ENCODE results near the gene KRTAP10-2.
"Not testable (repeated sequence)": the region's sequence is repeated elsewhere in the genome, so short reads cannot be mapped to it uniquely, and the experiment has no call there.

KRTAP10-2 gene

DNA sequence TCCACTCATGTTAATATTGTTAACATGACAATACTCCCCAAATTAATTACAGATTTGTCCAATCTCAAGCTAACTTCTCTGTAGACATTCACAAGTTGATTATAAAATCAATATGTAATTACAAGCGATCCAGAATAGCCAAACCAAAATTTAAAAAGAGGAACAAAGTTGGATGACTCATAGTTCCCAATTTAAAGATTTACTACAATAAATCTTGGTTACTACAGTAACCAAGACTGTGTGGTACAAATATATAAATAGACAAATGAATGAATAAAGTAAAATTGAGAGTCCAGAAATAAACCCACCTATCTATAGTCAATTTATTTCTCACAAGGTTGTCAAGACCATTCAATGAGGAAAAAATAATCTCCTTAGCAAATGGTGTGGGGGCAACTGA, 15.1 kb upstream of the KRTAP10-2 start:
- no peak for DNase-seq

DNA sequence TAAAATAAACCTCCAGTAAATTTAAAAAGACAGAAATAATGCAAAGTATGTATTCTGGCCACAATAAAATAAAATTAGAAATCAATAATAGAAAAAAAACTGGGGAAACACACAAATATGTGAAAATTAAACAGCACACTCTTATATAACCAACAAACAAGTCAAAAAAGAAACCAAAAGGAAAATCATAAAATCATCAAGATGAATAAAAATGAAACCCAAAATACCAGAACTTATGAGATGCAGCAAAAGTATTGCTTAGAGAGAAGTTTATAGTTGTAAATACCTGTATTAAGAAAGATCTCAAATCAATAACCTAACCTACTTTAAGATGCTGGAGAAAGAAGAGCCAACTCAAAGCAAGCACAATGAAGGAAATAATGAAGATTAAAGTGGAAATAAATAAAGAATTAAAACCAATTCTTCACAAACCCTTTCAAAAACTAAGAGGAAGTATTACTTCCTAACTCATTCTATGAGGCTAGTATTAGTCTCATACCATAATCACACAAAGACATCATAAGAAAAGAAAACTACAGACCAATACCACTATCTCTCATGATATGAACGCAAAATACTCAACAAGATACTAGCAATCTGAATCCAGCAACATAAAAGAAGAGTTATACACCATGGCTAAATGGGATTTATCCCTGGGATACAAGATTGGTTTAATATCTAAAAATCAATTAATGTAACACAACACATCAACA, 13.7 kb upstream of the KRTAP10-2 start:
- DNase-seq, result no peak

DNA sequence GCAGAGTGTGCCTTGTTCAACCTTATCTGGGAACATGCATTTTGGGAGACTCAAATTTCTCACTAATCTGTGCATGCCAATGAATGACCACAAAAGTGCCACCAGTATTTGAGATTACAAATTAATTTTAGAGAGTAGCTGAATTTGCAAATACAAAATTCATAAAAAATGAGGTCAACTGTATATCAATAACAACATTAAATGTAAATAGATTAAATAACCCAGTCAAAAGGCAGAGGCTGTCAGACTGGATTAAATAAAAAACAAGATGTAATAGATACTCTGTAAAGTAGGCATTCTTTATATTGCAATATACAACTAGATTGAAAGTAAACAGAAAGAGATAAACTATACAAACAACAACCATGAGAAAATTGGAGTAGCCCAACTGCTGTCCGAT, 12.8 kb upstream of the KRTAP10-2 start:
- DNase-seq, result no peak

DNA sequence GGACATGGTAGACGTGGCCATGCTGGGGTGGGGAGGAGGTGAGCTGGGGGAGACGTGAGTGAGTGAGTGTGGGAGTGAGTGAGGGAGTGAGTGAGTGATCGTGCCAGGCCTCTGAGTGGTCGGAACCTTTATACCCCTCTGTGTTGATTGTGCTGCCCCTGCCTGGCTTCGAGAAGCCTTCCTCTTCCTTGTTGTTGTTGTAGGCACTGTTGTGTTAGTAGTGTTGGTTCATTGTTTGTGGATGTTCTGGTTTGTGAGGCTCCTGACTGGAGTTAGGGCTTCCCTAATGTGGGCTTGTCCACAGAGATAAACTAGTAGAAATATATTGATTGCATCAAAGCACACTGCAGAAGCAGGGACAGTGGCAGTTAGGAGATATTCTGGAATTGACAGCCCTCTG, 7.4 kb upstream of the KRTAP10-2 start, which contains the start of gene KRTAP10-3:
Gene KRTAP10-3 (minus strand): TSS at position 101 of the 400 bp plus-strand sequence. CDS start 80 bp downstream, at position 21.
- no peak for DNase-seq

DNA sequence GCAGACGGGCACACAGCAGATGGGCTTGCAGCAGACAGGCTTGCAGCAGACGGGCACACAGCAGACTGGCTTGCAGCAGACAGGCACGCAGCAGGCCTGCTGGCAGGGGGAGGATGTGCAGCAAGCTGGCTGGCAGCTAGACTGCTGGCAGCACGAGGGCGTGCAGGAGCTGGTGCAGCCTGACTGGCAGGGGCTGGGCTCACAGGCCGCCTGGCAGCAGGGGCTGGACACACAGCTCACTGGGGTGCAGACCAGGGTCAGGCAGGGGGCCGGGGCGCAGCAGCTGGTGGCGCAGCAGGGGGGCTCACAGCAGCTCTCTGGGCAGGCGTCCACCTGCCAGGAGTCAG, 7.0 kb upstream of the KRTAP10-2 start:
- DNase-seq, result not testable (repeated sequence)

DNA sequence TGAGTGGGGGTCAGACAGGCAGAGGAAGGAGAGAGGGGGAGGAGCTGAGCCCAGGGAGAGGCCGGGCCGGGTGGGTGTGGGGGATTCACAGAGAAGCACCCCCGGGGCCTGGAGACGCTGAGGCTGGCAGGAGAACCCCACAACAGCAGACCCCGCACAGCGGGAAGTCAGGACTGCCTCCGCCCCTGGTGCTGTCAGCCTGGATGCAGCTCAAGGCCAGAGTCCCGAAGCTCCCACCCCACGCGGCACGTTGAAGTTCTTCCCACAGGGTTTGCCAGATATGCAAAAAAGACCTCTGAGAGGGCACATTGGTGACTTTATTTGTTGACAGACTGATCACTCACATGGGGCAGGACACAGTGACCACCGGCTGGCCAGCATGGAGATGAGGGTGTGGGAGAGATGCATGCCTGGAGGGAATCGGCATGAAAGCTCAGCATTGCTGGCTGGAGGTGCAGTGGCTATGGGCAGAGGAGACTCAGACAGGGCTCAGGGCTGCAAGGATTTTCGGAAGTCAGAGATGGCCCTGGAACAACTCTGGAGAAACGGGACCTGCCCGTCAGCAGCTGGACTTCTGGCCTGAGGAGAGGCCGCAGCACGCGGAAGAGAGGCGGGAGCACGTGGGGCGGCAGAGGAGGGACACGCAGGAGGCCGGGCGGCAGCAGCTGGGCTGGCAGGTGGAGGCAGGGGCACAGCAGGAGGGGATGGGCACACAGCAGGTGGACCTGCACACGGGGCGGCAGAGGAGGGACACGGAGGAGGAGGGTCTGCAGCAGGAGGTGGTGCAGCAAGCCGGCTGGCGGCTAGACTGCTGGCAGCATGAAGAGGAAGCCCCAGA, 6.4 kb upstream of the KRTAP10-2 start:
- DNase-seq, result no peak

DNA sequence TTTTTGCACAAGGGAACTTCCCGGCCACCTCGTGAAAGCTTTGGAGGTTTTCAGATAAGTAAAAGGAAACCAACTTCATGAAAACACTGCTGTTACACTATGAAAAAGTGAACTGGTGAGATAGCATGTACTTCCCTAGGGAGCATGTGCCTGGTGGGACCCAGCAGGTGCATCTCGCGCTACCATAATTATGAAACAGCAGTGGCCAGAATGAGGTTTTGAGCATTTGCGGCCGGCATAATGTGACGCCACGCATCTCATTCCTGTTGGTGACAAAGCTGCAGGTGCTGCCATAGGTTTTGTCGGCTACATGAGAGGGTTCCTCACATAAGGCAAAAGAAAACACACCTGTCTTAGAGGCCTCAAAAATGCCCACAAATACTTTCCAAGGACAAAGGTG, 5.6 kb upstream of the KRTAP10-2 start:
- DNase-seq, result no peak

DNA sequence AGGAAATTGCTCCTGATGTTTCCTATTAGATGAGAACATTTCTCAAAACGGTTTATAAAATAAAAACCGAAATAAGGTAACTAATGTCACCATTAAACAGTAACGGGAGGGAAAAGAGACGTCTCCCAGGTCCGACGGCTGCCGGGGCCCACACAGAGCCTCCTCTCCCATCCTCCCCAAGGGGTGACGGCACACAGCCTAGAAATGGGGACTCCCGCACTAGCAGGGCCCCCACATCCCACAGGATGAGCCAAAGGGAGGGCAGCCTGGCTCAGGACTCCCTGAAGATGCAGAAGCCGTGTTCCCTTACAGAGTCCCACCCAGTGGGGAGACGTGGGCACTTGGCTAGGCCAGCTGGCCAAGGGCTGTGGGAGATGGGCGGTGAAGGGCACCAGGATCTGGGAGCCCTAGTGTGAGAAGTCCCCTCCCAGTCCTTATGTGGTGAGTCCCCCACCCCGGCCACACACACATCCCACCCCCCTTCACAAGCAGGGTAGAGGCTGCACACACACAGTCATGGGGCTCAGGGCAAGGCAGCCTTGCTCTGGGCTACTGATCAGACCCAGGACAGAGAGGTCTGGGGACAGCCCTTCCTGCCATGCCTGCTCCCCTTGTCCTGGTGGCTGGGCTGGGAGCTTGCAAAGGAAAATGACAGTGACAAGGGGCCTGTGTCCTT, 4.0 kb upstream of the KRTAP10-2 start:
- DNase-seq, result no peak

DNA sequence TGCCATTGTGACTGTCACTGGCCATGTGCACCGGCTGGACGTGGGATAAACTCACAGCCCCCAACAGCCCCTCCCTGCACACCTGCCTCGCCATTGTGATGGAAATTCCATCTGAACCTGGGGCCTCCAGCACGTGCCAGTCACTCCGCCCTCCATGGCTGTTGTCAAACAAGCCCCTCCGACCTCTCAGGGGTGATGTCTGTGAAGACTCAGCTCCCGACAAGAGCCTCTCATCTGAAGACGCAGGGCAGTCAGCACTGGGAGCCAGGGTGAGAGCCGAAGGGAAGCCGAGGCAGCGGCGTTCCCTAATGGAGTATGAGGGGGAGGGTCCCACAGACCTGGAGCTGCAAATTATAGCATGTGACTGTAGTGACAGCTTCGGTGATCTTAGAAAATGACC, 1.4 kb upstream of the KRTAP10-2 start:
- no peak for DNase-seq

DNA sequence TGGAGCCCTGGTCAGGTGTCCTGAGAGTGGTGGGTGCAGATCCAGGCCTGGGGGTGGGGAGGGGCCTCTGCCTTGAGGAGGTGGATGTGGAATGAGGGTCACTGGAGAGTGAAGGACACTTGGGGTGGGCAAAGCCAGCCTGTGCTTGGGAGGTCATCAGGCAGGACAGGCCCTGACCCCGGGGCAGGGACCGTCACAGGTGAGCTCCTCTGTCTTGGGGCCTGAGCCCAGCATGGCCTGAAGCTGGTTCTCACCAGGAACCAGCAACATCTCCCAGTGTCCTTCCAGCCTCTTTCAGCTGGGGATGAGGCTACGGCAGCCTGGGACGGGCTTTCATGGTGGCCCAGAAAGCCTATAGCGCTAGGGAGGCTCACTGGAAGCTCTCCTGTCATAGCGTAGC, 831 bp upstream of the KRTAP10-2 start:
- DNase-seq, result no peak

DNA sequence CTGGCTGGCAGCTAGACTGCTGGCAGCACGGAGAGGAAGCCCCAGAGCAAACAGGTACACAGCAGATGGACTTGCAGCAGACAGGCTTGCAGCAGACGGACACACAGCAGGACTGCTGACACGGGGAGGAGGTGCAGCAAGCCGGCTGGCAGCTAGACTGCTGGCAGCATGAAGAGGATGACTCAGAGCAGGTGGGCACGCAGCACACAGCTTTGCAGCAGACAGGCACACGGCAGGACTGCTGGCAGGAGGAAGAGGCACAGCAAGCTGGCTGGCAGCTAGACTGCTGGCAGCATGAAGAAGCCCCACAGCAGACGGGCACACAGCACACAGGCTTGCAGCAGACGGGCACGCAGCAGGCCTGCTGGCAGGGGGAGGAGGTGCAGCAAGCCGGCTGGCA, 498 bp downstream of the KRTAP10-2 start:
- no peak for DNase-seq

DNA sequence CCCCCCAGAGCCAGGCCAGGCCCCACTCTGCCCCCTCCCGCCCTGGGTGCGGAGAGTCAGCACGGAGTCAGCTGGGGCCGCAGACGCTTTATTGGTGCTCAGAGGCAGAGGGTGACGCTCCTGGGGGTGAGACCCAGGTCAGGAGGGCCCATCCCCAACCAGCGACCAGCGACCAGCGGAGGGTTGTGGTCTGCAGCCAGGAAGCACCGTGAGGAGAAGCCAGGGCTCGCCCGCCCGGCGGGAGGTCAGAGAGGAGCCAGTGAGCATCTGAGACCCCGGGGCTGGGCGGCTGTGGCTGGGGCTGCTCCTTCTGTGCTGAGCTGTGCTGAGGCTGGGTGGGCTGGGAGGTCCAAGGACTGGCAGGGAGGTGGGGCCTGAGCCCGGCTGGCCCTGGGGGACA, 1.0 kb downstream of the KRTAP10-2 start:
- not testable (repeated sequence) for DNase-seq

DNA sequence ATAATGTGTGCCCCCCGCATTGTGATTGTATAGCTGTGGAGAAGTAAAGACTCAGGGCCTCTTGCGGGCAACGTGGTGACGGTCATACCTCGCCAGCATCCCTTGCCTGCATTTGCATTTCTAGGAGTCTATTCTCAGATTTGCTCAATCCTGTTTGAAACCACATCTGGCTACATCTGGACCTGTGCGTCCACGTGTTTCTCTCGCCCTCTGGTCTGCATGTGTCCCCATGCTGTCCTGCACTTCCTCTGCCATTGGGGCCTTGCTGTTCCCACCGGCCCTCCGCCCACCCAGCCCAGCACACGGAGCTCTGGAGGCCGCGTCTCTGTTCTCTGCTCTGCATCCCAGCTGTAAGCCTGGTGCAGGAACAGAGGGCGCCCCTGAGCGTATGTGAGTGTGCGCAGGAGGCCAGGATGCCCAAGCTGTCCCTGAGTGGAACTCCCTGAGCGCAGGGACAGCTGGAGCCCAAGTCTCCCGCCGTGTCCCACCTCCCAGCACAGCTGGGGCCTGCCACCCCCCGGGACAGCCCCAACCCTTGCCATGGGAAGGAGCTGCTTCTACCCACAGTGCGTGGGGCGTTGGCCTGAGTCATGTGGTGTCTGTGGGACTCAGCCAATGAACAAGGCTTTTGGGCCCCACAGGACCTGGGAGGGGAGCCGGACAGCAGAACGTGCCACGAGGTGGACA, 1.6 kb downstream of the KRTAP10-2 start:
- no peak for DNase-seq

DNA sequence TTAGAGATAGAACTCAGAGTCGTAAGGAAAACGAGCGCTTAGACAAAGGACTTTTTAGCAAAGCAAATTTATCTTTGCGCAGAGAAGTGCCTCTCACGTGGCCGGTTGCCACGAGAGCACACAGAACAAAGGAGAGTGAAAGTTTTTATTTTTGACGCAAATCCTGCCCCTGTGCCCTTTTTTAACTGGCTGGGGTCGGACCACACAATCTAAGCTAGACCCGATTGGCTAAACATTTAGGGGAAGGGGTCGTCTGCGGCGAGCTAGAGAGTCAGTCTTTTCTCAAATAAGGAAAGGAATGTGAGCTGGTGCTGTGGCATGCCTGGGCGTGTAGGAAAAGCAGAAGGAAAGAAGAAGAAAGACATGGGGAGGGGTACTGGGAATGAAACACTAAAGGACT, 2.4 kb downstream of the KRTAP10-2 start:
- no peak for DNase-seq

DNA sequence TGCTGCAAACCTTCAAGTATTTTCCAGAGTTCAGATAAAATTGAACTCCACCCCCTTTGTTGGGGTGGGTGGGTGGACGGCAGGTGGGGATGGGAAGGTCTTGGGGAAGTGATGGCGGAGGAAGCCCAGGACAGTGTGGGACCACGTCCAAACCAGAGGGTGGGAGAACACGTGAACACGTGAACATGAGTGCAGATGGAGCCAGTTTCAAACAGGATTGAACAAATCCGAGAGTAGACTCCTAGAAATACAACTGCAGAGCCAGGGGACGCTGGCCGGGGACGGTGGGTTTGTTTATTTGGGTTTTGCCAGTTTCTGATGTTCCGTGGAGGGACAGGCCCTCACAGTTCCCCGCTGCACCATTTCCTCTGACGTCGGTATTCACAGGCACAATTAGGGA, 2.9 kb downstream of the KRTAP10-2 start:
- no peak for DNase-seq

DNA sequence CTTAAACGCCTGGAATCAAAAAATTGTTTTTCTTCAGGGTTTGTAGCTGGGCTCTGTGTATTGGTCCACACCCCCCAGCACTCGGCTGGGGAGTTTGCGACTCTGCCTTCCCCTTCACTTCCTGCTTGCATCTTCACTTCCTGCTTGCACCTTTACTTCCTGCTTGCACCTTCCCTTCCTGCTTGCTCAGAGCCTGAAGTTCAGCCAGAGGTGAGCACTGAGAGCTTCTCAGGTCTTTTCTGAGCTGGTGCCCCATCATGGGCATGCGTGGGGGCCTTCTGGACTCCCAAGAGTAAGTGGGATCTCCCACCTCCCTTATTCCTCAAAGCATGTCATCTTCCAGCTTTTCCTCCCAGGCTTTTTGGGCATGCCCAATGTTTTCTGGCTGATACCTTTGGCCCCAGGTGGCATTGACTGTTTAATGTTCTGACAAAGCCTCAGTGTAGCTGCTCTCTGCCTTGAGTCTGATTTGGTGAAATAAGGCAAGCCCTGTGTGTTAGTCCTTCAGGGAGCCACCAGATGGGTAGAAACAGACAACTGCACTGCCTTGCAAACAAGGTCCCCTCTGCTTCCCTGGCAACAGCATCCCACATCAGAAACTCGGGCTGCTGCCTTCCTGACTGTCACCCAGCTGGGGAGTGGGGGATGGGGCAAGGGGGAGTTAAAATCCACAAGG, 3.5 kb downstream of the KRTAP10-2 start:
- DNase-seq, result peak; percentile 44 to 45

DNA sequence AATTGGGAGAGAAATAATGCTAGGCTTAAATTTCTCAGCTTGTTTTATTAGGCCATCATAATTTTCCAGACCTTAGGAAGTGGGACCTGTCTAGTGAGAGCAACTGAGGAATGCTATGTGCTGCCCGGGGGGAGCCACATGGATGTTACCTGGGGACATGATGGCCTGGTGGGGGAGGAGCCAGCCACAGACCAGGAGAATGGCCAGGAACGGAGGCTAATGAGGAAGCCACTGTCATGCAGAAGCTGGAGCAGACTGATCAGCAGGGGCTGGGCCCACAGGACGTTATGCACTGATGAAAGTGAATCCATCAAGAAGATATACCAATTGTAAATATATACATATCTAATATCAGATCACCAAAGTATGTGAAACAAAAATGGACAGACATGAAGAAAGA, 6.7 kb downstream of the KRTAP10-2 start:
- no peak for DNase-seq

DNA sequence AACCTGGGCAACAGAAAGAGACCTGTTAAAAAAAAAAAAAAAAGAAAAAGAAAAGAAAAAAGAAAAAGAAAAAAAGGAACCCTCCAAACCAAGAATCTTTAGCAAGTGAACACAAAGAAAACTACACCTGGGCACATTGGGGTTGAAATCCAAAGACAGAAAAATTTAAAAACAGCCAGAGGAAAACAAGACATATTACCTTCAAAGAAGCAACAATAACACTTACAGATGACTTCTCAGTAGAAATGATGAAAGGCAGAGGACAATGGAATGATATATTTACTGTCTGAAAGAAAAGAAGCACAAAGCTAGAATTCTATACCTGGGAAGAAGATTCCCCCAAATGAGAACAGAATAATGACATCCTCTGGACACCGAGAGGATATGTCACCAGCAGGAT, 8.6 kb downstream of the KRTAP10-2 start:
- DNase-seq, result no peak

DNA sequence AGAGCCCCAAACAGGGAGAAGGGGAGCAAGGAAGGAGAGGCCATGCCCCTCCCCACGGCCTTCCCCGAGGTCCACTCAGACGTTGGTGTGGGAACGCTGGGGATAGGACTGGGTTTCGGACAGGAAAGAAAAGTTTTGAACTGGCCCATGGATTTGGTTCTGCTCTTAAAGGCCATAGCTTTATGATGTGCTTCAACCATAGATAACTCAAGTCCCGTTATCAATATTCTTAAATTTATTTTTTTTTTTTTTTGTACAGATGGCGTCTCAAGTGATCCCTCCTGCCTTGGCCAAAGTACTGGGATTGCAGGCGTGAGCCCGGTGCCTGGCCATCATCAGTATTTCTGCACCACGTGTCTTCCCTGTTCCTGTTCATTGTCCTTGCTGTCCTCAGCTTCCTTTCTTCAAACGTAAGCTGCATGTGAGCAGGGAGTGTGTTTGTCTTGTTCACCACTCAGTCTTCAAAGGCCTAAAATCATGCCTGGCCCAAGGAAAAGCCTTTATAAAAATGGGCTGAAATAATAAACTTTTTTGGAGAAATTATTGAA, 10.5 kb downstream of the KRTAP10-2 start:
- no peak for DNase-seq

DNA sequence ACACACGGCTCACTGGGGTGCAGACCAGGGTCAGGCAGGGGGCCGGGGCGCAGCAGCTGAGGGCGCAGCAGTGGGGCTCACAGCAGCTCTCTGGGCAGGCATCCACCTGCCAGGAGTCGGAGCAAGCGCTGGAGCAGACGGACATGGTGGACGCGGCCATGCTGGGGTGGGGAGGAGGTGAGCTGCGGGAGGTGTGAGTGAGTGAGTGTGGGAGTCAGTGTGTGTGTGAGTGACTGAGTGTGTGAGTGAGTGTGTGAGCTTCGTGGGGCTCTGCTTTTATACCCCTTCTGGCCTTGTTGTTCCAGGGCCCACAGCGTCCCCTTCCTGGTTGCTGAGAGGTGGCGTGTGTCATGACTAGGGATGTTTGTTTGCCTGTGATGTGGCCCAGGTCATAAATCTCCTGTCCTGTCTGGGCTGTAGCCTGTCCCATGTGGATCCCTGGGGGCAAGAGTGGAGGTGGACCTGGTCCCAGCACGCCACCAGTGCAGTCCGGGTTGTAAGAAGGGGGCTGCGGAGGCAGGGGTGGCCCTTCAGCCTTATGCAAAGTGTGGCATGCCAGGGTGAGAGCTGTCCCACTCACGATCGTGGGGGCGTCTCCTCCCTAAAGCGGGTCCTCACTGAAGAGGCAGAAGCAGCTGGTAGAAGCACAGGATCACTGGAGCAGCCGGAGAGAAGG, 11.2 kb downstream of the KRTAP10-2 start, which contains the start of gene KRTAP10-1:
Gene KRTAP10-1 (minus strand): TSS at position 205 of the 676 bp plus-strand sequence. CDS start 45 bp downstream, at position 160.
- DNase-seq, result no peak

DNA sequence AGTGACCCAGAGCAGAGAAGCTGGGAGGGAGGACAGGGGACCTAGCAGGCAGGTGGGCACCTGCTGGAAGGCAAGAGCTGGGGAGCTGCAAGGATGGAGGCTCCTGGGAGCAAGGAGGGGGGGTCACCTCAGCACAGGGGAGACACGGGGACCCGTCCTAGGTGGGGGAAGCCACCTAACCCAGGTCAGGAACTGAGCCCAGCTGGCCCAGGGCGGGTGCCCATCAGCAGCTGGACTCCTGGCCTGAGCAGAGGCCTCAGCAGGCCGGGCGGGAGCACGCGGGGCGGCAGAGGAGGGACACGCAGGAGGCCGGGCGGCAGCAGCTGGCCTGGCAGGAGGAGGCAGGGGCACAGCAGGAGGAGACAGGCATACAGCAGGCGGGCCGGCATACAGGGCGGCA, 12.3 kb downstream of the KRTAP10-2 start:
- DNase-seq, result no peak

All from CD4-positive, alpha-beta T cell treated with Interleukin-1 beta for 1 hour (primary cell).